GM18858 (cell line): Measurements from ENCODE around the gene PGM1.

ENCODE experiments used
- ATAC-seq: cut with Tn5 transposase; IDR thresholded peaks from one replicate; pipeline ENCODE4 v1.9.1; 2021; ENCODE audit not compliant: unreplicated experiment

PGM1 gene

GRCh38 chr1:63663873-63664272 is 70.7 kb downstream of the PGM1 start:
- no peak for ATAC-seq

DNA sequence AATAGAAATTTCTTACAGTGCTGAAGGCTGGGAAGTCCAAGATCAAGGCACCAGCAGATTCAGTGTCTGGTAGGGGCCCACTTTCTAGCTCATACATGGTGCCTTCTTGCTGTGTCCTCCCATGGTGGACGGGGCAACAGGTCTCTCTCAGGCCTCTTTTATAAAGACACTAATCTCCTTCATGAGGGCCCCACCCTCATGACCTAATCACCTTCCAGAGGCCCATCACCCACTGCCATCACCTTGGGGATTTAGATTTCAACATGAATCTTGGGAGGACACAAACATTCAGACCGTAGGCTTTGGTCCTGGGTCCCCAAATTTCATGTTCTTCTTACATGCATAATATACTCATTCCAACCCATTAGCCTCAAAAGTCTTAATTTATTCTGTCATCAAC is 71.5 kb downstream of the PGM1 start:
- ATAC-seq = no peak

DNA sequence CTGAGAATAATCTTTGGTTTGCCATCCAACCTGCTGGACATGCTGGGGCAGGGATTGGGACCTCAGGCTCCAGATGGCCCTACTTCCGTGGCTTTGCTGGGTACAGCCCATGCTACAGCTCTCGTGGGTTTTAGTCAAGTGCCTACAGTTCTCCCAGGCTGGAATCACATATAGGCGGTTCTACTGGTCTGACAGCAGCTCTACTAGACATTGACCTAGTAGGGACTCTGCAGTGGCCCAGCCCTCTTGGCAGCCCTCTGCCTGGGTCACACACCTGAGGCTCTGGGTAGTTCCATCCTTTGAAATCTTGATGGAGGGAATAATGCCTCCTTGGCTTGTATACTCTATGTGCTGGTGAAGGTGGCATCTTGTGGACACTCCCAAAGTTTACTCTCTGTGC is 72.2 kb downstream of the PGM1 start:
- ATAC-seq = no peak

GRCh38 chr1:63665824-63666223 is 72.6 kb downstream of the PGM1 start:
- ATAC-seq = no peak

GRCh38 chr1:63668298-63668697 is 75.1 kb downstream of the PGM1 start:
- ATAC-seq = no peak

DNA sequence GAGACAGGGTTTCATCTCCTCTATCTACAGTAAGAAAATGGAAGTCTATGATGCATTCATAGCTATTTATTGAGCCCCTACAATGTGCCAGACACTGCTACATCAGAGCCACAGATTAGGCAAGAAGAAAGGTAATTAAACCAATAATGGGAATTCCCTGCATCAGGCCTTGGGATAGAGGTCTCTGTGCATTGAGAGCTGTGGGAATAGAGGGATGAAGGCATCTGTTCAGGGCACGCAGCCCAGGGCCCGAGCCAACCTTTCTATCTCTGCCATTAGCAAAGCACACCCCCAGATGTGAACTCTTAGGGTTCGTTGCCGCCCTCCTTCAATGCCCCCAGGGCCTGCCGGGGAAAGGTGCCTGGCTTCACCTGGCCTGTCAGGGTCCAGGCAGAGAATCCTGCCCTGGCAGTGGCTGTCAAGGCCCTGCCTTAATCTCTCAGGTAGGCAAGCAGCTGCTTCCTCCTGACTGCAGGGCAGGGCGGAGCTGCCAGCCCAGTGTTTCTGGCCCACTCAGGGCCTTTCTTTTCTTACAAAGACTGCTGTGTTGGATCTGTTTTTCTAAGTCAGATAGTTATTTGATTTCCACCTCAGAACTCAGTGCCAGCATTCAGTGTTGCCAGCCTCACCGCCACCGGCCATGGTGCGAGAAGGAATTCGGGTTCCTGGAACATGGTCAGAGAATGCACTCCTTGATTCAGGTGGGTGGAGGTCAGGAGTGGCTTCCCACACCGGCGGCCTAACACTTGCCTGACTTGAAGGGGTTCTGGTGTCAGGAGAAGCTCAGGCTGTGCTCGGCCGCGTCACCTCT is 76.1 kb downstream of the PGM1 start:
- no peak for ATAC-seq

DNA sequence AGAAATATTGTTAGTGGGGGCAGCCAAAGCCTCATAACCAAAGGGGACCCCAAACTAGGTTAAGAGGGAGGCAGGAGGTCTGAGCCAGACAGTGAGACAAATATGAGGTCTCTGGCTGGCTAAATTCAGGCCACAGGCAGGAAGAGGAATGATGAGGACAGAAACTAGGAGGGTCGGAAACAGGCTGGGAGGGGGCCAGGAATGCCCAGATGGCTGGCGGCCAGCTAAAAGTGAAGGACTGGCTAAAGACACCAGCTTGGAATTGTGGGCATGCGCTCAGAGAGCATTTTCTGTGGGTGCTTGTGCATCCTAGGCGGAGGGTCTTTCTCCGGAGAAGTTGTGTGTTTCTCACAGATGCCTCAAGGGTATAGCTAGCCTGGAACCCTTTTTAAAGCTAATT is 77.0 kb downstream of the PGM1 start:
- no peak for ATAC-seq

DNA sequence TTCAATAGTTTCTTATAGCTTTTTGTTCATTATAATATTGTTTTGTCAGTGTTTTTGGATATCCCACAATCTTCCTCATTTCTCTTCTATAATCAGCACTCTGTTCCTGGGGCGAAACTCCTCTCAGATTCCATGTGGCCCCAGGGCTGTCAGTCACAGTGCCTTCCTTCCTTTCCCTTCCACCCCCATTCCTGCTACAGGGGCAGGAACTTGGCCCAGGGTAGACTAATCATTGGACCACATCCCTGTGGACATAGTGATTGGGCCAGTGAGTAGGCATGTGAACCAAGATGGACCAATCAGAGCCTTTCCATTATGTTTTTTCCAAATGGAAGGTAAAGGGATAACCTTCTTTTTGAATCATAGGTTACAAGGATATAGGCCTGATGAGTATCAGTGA is 78.3 kb downstream of the PGM1 start:
- ATAC-seq = no peak

DNA sequence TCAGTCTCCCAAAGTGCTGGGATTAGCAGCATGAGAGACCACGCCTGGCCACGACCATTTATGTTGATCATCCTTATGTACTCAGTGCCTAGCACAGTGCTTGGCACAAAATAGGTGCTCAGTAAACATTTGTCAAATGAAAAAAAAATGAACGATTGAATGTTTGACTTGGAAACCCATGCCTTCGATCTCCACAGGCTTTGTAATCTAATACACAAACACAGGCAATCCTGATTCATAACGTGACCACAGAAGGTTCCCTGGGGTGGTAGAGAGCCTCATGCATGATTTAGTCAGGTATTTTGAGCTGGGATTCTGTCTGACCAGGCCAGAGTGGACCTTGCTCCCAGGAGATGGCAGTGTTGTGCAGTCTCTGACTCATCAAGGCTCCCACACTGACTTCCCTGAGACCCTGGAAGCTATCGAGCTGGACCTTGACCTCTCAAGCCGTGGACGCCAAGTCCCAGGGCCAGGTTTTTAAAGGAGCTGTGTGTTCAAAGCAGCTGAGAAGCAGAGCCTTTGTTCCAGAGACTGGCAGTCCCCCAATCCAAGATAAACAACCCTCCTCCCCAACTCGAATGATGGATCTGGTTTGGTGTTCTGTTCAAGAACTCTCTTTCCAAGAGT is 81.1 kb downstream of the PGM1 start:
- no peak for ATAC-seq

GRCh38 chr1:63674865-63675419 is 81.7 kb downstream of the PGM1 start:
- ATAC-seq = no peak

DNA sequence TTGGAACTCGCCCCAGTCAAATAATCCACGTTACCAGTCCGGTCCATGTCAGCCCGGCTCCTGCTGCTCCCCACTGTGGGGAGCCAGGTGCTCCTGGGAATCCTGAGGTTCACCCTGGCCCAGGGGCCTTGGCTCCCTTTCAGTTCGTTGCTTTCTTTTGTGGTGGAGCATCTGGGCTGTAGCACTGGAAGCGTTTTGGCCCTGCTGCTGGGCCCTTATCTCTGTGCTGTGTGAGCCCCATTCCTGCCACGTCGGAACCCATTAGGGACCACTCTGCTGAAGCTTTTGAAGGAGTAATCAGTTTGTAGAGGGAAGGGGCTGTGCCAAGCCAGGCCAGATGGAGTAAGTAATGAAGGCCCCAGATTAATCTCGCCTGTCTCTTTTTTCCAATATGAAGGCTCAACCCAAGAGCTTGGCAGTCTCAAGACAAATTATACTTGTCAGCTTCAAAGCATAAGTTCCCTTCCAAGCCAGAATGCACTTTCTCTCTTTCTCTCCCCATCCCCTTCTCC is 82.3 kb downstream of the PGM1 start:
- ATAC-seq = no peak

GRCh38 chr1:63677497-63677896 is 84.3 kb downstream of the PGM1 start:
- ATAC-seq = no peak

- no peak for ATAC-seq
Observed at GRCh38 chr1:63678200-63678599, 85.0 kb downstream of the PGM1 start.

DNA sequence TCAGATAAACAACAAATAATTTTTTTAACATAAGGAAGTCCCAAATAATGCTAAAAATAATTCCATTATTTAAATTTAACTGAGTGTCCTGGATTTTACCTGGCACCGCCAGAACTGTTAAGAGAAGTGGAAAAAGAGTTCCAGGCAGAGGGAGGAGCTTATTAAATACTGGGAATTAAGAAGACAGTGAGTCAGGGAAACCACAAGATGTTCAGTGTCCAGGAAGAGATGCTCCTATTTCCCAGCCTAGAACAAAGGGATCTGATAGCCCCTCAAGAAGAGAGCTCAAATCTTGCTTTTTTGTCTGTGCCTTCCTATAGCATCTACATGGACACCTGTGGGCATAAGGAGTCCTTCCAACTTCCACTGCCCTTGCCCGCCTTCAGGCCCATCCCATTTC is 85.9 kb downstream of the PGM1 start:
- ATAC-seq = no peak

DNA sequence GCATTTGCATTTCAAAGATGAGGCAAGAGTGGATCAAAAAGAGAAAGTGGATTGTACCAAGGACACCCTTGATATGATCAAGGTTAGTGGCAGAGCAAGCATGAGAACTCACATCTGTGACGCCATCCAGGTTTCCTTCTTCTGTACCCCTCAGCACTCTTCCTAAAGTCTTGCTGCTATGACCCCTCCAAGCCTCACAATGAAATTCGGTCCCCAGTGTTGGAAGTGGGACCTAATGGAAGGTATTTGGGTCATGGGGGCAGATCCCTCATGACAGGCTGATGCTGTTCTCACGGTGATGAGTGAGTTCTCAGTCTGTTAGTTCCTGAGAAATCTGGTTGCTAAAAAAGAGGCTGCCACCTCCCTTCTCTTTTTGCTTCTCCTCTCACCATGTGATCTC is 86.4 kb downstream of the PGM1 start:
- no peak for ATAC-seq

DNA sequence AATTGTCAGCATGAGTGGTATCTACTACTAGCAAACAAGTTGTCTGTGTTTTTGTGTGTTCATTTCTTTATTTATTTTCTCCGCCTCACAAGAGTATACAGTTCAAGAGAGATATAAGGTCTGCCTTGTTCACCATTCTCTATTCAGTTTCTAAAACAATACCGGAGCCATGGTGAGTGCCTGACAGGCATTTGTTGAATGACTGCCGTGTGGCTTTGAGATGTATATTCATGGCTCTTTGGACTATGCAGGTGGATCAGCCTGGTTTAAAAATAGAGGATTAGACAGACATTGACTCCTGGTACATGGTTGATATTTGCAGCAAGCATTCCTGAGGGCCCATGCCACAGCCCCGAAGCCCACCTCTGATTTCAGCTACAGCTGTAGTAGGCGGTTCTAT is 89.7 kb downstream of the PGM1 start:
- ATAC-seq = no peak

DNA sequence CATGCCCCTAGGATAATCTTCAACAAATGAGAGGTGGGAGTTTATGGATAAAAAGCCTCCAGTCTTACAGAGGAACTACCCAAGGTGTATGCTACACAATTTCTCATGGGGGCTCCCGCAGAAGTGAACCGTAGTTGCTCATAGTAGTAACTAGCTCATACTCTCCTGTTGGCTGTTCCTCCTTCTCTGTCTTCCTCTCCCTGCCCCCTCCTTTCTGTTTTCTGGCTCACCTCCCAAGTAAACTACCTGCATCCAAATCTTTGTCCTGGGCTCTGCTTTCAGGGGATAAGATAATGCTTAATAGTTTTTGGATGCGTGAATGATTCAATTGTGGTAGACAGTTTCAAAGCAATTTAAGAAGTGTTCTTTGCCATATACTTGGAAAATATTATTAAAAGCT is 90.5 kb downstream of the PGM1 start:
- ATAC-seq = no peak

GRCh38 chr1:63686696-63687095 is 93.5 kb downstream of the PGM1 start:
- no peak for ATAC-seq

DNA sequence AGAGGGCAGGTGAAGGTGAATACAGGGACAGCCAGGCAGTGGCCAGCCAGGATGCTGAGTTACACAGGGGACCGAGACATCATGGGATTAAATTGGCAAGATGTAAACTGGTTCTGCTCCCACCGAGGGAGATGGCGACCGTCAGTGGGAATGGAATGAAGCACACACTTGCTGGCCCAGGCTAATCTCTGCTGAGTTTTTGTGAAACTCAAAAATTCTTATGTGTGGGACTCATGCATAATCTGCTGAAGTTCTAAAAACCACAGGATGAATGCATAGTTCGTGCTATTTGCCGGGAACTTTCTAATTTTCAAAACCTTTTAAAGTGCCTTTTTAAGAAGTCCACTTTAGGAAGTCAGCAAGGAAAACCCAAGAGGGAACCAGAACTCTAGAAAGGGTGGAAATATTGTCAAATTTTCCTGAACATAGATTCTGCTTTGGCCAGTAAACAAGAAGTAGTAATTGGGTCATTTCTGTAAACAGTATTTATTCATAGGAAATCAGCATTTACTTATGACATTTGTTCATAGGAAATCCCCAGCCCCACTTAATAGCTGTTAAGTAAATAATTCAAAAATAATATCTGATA is 95.2 kb downstream of the PGM1 start:
- ATAC-seq = no peak

- ATAC-seq = no peak
Observed at GRCh38 chr1:63690966-63691700, 97.9 kb downstream of the PGM1 start.
